H1 (cell line): ENCODE results near the gene BAHD1.

ENCODE experiments used
- CBX8 ChIP-seq: fragments of 300-800, 300-1000 bp; sonication (generic); IDR thresholded peaks from 2 replicates; pipeline ENCODE4 v1.7.1; 2016; ENCODE audit warnings: low read depth, low read length, borderline replicate concordance
- CTCF ChIP-seq, 3 experiments: IDR thresholded peaks; 1 replicate in 2 of 3; 2 replicates in 1 of 3; pipeline versions ENCODE4 v1.5.1 to v1.6.1; 2011; ENCODE audit warnings: low read length in 3 of 3, mild to moderate bottlenecking in 3 of 3, inconsistent platforms in 2 of 3, low read depth in 1 of 3, moderate library complexity in 1 of 3; ENCODE audit not compliant: insufficient read depth in 1 of 3; ENCODE audit errors: control extremely low read depth in 1 of 3
- EP300 ChIP-seq, 2 experiments: IDR thresholded peaks; 1 replicate in 1 of 2; 2 replicates in 1 of 2; pipeline ENCODE4 v1.6.1; 2011 to 2012; ENCODE audit warnings: low read depth in 2 of 2, low read length in 2 of 2, mild to moderate bottlenecking in 2 of 2, borderline replicate concordance in 1 of 2, inconsistent platforms in 1 of 2, moderate library complexity in 1 of 2
- EZH2 ChIP-seq: fragments of 200-600 bp; sonication (generic); IDR thresholded peaks from 2 replicates; pipeline ENCODE4 v1.7.1; 2012; ENCODE audit warnings: low read depth, mild to moderate bottlenecking, moderate library complexity, low read length, inconsistent platforms; ENCODE audit not compliant: severe bottlenecking
- FOSL1 ChIP-seq: IDR thresholded peaks from 2 replicates; pipeline ENCODE4 v1.6.1; 2011; ENCODE audit warnings: mild to moderate bottlenecking, low read depth, low read length, moderate library complexity; ENCODE audit not compliant: insufficient read depth
- HDAC2 ChIP-seq, 2 experiments: fragments of 300-600 bp in 1 of 2; sonication (generic) in 1 of 2; IDR thresholded peaks; 2 replicates each; pipeline ENCODE4 v1.6.1; 2011 to 2012; ENCODE audit warnings: low read depth in 2 of 2, low read length in 2 of 2, mild to moderate bottlenecking in 2 of 2, moderate library complexity in 2 of 2, borderline replicate concordance in 1 of 2, inconsistent platforms in 1 of 2
- POLR2A ChIP-seq, 2 experiments: IDR thresholded peaks; 1 replicate in 1 of 2; 2 replicates in 1 of 2; pipeline ENCODE4 v1.6.1; 2011; ENCODE audit warnings: low read depth in 2 of 2, low read length in 2 of 2, mild to moderate bottlenecking in 2 of 2; ENCODE audit errors: control extremely low read depth in 1 of 2
- POLR2AphosphoS5 ChIP-seq: IDR thresholded peaks from 2 replicates; pipeline ENCODE4 v1.6.1; 2011; ENCODE audit warnings: low read depth, low read length
- RAD21 ChIP-seq, 2 experiments: IDR thresholded peaks in 1 of 2; conservative IDR thresholded peaks in 1 of 2; 2 replicates each; pipeline ENCODE4 v1.6.1; 2011; ENCODE audit warnings: low read depth in 2 of 2, low read length in 2 of 2, improper control_type of control experiment in 1 of 2, inconsistent platforms in 1 of 2, mild to moderate bottlenecking in 1 of 2, moderate library complexity in 1 of 2
- SIN3A ChIP-seq, 2 experiments: IDR thresholded peaks in 1 of 2; conservative IDR thresholded peaks in 1 of 2; 2 replicates each; pipeline ENCODE4 v1.6.1; 2011 to 2012; ENCODE audit warnings: low read length in 2 of 2, improper control_type of control experiment in 1 of 2, low read depth in 1 of 2, mild to moderate bottlenecking in 1 of 2
- SUZ12 ChIP-seq: fragments of 200-600 bp; sonication (generic); IDR thresholded peaks from 2 replicates; pipeline ENCODE4 v1.6.1; 2012; ENCODE audit warnings: mild to moderate bottlenecking, inconsistent platforms, low read length, moderate library complexity, mixed read lengths
- TAF1 ChIP-seq: IDR thresholded peaks from 2 replicates; pipeline ENCODE4 v1.6.1; 2011; ENCODE audit warnings: mild to moderate bottlenecking, low read depth, low read length
- USF2 ChIP-seq: IDR thresholded peaks from 2 replicates; pipeline ENCODE4 v1.6.1; 2011; ENCODE audit warnings: low read length, improper control_type of control experiment

GRCh38 chr15:40461958-40462357, 21.2 kb downstream of the BAHD1 start:
- TF ChIP-seq RAD21 (IDR thresholded peaks at IDR 0.05 in 1 of 2, conservative IDR thresholded peaks at IDR 0.05 in 1 of 2; ENCODE audit: low read depth in 2 of 2, low read length in 2 of 2), result no peak
- TF ChIP-seq TAF1, result no peak
- TF ChIP-seq USF2, result no peak
- no peak for TF ChIP-seq POLR2A (IDR thresholded peaks at IDR 0.05; ENCODE audit: control extremely low read depth in 1 of 2, low read depth in 2 of 2, low read length in 2 of 2)
- TF ChIP-seq EZH2, result no peak
- TF ChIP-seq CBX8, result no peak
- TF ChIP-seq CTCF (IDR thresholded peaks at IDR 0.05; ENCODE audit: control extremely low read depth in 1 of 3, insufficient read depth in 1 of 3, low read depth in 1 of 3, low read length in 3 of 3), result no peak
- TF ChIP-seq FOSL1, result no peak
- no peak for TF ChIP-seq SUZ12
- no peak for TF ChIP-seq POLR2AphosphoS5
- no peak for TF ChIP-seq HDAC2 (IDR thresholded peaks at IDR 0.05; ENCODE audit: borderline replicate concordance in 1 of 2, low read depth in 2 of 2, low read length in 2 of 2)
- TF ChIP-seq EP300 (IDR thresholded peaks at IDR 0.05; ENCODE audit: borderline replicate concordance in 1 of 2, low read depth in 2 of 2, low read length in 2 of 2), result no peak
- no peak for TF ChIP-seq SIN3A (conservative IDR thresholded peaks at IDR 0.05 in 1 of 2, IDR thresholded peaks at IDR 0.05 in 1 of 2; ENCODE audit: low read depth in 1 of 2, low read length in 2 of 2)
